GM19240 (cell line): ENCODE results near the gene ANGEL1.

Source experiments
- DNase-seq: peaks from one replicate; pipeline ENCODE4 v3.0.0; 2011; ENCODE audit warnings: low spot score; ENCODE audit not compliant: insufficient read length

ANGEL1 gene, protein sequence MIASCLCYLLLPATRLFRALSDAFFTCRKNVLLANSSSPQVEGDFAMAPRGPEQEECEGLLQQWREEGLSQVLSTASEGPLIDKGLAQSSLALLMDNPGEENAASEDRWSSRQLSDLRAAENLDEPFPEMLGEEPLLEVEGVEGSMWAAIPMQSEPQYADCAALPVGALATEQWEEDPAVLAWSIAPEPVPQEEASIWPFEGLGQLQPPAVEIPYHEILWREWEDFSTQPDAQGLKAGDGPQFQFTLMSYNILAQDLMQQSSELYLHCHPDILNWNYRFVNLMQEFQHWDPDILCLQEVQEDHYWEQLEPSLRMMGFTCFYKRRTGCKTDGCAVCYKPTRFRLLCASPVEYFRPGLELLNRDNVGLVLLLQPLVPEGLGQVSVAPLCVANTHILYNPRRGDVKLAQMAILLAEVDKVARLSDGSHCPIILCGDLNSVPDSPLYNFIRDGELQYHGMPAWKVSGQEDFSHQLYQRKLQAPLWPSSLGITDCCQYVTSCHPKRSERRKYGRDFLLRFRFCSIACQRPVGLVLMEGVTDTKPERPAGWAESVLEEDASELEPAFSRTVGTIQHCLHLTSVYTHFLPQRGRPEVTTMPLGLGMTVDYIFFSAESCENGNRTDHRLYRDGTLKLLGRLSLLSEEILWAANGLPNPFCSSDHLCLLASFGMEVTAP

DNA sequence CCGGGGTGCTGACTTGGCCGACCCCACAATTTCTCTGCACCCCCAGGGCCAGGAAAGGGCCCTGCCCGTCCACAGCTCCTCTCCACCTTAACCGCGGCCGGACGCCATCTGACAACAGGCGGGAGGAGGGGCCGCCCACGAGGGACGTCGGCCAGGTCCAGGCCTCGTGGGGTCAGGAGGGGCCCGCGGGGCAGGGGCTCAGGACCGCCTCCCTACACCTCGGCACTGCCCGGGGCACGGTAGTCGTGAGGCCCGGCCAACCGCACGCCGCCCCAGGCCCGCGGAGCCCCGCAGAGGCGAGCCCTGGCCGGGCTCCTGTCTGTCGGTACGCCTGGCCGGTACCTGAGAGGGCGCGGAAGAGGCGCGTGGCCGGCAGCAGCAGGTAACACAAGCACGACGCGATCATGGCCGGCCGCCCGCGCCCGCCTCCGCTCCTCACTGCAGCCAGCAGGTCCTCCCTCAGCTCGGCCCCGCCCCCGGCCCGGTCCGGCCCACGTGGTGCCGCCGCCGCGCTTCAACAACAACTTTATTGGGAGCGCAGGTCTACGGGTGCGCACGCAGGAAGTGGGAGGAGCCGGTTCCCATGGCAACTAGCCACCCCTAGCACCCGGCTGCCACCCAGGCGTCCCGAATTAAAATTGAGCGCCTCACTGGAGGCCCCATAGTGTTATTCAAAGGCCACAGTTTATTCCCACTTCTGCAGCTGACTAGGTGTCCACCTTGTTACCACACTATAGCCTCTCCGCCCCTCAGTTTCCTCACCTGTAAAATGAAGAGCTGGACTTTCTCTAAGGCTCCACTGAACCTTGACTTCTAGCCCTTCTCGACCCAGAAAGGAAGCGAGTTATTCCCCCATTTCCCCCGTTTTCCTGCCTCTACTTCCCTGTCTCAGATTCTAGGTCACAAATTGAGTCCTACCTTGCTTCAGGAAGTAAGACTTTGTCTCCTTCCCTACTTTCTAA lies at the start of gene ANGEL1:
TSS of gene ANGEL1 (minus strand) at position 461 of the 962 bp plus-strand sequence. CDS start at position 406, 55 bp downstream.
- peak; percentile 88 for DNase-seq

DNA sequence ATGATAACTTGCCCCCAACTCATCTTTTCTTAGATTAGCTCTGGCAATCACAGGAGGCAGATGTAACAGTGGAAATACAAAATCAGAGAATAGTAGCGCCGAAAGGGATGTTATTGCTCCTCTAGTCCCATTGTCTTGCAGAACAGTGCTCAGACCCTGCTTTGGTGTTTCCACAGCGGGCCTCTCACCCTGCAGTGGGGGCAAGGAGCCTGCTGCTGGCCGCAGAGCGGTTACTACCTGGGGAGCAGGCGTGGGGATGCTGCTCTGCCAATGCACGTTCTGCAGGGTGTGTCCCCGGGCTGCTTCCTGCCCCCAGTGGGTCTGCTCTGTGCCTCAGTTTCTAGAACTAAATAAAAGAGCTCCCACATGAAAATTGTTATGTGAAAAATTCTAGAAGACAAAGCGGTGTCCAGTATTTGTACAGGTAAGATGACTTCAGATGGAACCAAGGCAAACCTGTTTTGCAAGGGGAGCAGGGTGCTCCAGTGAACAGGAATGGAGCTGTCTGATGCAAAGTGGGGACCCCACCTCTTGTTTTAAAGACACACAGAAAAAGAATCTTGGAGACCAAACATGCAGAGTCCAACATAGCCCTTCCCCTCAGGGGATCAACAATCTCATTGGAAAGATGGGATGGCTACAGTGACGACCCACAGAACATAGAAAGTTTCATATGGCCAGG lies 49.0 kb upstream of the ANGEL1 start:
- no peak for DNase-seq

DNA sequence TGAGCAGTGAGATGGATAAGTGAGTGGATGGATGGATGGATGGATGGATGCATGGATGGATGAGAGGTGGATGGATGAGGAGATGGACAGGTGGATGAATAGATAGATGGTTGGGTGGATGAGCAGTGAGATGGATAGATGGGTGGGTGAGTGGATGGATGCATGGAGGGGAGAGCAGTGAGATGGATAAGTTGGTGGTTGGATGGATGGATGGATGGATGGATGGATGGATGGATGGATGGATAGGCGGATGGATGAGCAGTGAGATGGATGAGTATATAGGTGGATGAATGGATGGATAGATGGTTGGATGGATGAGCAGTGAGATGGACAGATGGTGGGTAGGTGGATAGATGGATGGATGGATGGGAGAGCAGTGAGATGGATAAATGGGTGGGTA lies 44.1 kb upstream of the ANGEL1 start:
- DNase-seq: no peak

DNA sequence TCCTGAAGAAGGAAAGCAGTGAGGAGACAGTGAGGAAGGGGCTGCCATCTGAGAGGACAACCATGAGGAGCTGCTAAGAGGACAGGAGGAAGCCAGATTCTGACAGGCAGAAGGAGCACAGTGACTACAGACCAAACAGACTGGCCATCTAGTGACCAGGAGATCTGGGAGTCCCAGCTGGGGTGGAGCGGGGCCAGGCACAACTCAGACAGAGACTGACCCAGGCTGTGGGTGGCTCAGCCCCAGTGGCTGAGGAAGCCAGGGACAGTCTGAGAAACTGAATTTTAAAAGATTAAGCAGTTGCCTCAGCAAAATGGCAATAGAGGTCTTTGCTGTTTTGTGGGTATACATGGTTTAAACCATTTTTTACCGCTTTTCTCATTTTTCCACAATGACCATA lies 42.4 kb upstream of the ANGEL1 start:
- no peak for DNase-seq

DNA sequence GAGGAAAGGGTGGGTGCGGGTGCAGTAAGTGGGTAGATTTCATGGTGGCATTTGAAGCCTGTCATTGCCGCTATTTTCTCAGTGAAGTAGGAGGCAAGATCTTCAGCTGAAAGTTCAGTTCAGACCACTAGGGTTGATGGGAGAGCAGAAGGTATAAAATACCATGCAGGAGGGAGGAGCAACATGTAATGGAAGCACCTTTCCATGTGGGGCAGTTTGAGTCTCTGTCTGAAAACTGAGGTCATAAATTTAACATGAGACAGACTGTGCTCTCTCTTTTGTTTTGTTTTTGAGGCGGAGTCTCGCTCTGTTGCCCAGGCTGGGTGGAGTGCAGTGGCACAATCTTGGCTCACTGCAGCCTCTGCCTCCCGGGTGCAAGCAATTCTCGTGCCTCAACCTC lies 36.2 kb upstream of the ANGEL1 start:
- DNase-seq: no peak

DNA sequence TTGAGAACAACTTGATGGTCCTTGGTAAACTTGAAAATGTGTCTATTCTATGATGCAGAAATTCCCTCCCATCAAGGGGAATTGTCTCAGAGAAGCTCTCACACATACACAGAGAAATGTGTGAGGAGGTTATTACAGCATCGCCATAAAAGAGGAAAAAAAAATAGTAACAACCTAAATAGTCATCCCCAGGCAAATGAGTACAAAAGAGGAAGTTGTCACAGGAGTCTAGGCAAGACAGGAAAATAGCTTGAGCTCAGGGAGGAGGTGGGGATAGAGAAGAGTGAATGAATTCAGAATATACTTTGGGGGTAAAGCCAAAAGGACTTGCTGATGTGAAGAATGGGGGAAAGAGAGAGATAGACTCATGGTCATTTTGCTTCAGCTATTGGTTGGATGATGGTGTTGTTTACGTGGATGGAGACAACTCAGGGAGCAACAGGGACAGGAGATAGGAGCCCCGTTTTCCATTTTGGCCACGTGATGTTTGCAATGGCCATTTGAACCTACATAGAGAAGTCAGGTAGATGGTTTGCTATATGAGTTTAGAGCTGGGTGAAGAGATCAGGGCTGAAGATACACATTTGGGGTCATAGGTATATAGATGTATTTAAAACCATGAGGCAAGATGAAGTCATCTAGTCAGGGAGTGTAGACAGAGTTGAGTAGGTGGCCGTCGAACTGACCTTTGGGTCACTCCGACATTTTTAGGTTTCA lies 33.8 kb upstream of the ANGEL1 start:
- no peak for DNase-seq

DNA sequence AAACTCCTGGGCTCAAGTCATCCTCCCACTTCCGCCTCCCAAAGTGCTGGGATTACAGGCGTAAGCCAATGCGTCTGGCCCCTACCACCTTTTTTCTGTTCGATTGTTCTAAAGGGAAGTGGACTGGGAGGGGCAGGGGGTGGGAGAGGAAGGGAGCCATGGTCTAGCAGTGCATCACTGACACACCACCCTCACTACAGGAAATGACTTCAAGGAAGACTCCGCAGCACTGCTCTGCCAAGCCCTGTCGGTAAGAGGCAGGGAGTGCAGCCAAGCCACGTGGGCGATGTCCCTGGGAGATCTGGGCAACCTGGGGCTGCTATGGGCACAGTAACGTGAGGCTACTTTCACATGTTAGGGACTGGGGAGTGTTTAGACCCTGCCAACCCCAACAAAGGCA lies 31.5 kb upstream of the ANGEL1 start:
- no peak for DNase-seq

DNA sequence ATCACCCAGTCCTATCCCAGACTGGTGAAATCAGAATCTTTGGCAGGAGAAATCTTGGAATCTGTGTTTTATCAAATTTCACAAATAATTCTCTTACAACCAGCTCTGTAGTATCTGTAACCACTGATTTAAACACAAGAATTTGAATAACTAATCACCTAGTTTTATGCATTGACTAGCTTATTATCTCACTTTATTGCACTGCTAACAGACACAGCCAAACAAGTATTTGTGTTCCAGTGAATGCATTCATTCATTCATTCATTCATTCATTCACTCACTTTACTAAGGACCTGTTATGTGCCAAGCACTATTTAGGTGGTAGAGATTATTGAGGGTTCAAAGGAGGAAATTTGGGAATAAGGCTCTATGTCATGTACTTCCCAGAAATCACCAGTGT lies 29.7 kb upstream of the ANGEL1 start:
- DNase-seq: no peak

DNA sequence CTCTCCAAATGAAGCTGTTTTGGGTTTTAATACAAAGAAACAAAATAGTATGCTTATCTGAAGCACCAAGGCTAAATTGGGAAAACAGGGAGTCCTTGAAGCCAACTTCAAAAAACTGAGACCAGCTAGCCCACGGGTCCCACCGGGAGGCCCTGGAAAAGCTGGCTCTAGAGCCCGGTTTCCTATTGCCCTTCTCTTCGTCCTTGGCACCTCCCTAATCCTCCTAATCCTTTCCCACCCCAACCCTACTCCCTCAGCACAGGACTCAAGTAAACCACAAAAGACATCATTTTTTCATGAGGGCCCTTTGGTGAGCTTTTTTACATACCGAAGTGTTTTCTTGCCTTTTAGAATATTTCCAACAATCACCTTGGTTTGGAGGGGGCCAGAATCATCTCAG lies 24.8 kb upstream of the ANGEL1 start:
- DNase-seq: no peak

DNA sequence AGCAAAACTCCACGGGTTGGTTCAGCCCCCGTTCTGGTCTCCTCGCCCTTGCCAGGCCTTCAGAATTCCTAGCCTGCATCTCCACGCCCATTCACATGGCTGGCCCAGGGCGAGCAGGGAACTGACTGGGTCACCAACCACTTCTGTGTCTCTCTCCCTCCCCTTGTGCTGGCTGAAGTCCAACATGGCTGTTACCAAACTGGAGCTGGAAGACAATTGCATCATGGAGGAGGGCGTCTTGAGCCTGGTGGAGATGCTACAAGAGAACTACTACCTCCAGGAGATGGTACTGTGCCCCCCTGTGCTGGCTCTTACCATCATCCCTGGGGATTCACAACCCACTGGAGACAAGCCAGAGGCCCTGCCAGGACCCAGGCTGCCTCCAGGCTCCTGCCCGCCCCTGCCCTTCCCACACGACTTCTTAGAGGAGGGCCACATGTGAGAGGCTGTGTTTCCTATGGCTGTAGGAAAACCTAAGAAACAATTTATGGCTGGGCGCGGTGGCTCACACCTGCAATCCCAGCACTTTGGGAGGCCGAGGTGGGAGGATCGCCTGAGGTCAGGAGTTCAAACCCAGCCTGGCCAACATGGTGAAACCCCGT lies 23.4 kb upstream of the ANGEL1 start:
- DNase-seq: no peak

DNA sequence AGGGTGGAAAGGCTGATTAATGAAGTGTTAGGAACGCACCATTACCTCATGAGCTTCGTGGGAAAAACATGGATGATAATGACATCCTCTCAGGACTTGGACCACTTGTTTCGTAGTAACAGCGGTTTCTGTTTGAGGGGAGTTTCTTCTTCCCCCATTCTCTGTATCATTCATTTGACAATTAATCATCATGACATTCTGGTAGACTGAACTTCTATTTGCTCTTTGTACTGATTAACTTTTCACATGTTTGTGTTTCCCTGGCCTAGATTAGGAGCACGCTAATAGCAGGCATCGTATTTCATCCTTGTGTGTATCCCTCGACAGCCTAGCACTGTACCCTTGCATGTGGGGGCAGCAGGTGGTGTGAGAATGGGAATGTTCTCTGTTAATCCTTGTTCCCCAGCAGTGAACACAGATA lies 21.6 kb upstream of the ANGEL1 start:
- DNase-seq: no peak

DNA sequence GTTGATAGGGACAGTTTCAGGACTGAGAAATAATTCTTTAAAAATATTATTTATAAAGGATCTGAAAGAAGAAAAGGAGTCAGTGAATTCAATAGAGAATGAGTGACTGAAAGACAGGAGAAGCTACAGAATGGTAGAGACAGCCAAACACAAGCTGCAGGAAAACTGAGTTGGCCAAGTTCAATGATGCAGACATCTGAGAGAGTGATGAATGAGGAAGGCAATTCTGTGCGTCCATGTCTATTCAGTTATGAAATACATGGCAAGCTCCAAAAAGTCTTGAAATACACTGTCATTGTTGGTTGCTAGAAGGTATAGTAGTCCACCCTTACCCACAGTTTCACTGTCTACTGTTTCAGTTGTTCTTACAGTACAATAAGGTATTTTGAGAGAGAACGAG lies 20.3 kb upstream of the ANGEL1 start:
- DNase-seq: no peak

DNA sequence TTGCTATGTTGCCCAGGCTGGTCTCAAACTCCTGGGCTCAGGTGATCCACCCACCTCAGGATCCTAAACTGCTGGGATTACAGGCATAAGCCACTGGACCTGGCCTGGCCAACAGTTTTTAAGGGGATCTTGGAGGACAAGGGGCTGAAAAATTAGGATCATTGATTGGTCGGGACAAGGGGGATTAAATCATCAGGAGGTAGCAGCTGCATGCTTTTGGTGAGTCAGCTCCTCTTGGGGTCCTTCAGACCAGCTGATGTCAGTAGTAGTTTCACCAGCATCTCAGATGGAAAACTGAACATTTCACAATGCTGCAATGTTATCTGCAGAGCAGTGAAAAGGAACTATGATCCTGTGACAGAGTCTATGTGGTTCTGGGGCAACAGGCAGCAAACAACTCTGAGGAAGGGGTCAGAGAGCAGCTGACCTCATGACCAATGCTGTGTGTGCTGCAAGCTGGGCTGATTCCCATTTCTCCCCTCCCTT lies 19.9 kb upstream of the ANGEL1 start:
- no peak for DNase-seq

DNA sequence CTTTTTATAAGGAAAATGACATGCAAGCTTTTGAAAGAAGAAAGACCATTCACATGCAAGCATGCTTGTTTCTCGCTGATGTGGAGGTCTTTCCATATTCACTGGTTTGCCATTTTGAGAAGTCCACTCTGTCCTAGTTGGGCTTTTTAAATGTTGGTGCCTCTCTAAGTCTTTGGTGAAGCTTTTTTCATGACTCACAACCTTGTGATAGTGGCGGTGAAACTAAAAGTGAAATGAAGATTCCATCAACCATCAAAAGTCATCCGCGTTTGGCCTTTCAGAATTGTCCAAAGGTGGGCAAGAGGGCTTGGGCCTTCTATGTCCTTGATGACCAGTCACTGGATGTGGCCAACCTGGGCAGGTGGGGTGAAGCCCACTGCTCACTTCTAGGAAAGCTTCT lies 17.9 kb upstream of the ANGEL1 start:
- DNase-seq: no peak

DNA sequence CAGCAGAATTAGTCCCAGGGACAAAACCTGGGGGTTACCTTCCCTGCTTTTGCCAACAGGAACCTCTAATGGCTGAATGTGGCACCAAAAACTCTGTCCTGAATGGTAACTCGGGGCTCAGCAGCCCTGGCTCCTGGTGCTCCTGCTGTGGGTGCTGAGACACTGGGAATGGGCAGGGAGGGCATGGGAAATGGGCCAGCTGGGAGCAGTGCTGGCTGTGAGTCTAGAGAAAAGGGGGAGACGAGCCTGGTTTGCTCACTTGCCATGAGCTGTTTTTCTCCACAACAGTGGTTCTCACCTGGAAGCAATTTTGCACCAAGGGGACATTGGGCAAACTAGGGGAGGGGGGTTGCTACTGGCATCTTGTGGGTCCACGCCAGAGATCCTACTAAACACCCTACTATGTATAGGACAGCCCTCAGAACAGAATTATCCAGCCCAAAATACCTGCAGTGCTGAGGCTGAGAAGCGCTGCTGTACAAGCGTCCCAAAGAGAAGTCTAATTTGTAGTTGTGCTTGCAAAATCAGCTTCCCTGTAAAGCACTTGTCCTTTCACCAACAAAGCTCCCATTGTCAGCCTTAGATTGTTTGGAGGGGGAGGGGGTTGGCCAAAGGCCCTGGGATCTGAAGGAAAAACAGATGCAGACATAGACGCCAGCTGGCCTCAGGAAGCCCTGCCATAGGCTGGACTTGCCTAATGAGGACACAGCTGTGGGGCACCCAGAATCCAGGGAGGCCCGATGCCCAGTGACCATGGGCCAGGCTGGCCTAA lies 17.2 kb upstream of the ANGEL1 start:
- no peak for DNase-seq

DNA sequence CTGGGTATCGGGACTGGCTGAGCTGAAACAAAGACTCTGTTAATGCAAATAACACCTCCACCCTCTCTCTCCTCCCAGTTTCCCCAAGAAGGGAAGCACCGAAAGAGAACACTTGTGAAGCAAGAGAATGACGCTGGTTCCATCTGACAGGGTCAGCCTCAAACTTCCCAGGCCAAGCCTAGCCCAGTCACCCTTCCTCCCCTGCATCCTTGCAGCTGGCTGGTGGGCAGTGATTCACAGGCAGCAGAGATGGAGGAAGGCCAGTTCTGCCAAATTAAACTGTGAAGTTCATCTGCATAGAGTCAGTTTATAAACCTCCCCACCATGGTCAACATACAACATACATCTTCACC lies 16.3 kb upstream of the ANGEL1 start:
- no peak for DNase-seq

DNA sequence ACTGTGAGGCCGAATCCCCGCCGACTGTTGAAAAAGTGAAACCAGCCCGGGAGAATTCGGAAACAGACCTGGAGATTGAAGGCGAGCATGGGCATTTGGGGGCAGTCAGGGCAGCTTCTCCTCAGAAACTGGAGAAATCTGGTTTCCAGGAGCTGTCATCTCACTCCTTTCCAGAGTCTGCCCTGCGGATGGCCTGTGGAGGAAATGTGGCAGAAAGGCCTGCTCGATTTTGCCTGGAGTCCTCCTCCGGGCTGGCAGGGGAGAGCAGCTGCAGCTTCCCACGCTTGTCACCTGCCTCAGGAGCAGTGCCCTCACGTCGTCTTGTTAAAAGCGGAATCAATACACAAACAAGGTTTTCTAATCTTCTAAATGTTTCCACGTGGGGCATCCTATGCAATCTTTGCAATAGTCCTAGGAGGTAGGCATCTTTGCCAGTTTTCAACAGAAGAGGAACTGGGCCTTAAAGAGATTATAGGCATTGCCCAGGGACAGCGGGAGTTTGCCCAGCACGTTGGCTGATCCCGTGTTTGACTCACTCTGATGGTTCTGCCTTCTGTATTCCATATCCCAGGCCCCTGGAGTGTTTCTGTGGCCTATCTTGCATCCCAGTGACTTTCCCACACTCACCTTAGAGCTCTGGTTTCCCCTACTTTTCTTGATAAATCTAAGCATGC lies 15.8 kb upstream of the ANGEL1 start:
- no peak for DNase-seq

DNA sequence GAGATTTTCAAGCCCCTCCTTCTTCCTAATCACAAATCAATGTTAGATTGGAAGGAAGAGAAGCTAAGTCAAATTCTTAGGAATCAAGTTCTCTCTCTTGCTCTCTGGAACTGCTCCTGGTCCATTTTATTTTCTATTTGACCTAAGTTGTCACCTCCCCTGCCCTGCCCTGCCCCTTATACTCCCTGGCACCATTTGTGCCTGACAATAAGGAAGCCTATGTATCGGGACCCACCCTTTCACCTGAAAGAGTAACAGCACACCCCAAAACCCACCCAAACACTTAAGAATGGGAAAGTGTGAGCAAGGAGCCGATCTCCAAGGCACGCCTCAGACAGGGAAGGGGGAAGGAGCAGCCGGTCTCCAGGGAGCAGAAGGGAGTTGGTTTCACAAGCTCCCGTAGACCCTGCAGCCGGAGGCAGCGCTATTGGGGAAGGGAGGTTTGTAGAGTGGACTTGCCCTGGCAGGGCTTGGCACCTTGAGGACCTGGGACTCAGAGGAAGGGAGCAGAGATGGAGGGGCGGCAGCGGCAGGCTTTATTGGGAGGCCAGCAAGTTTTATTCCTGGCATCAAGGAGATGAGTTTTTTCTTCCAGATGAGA lies 15.1 kb upstream of the ANGEL1 start:
- DNase-seq: no peak
